ENCODE data around the gene PDAP1. TPM values are rescaled to one million over a fixed set of nuclear protein-coding genes. Genes with fewer than 3 reads are reported as not detected.

Gene PDAP1
- total RNA-seq, 1 experiment from 2014 or later = 87.2 TPM

DNA sequence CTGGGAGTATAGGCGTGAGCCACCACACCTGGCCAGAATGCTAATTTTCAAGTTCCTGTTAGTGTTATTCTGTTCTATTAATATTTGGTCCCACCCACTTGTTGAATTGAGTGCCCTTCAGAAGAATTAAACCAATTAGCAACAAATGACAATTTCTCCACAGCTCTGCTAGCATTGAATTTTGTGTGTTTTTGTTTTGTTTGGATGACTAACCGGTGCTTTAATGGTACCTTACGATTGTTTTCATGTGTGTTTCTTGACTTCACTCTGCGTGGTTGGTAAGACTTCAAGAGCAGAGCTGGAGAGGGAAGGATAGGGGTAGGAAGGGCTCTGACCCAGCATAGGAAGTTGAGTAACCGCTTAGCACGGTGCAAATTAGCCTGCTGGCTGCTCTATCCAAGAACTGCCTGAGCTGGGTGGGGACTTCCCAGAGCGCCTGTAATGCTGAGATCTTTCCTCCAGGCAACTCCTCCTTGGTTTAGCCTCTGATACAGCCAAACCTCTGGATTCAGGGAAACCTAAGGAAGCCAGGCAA, 29.3 kb downstream of the PDAP1 start:
- peaks cover 8% of the 10 kb centered on the region for H3K4me1 Mint-ChIP-seq (ENCODE audit: low read depth, unreplicated experiment)
- BruUV-seq (replicated peaks) = TSS peak; percentile 4
- intact Hi-C loops (cut with micrococcal nuclease; ENCODE audit: unreplicated experiment) = no loop called here
- H3K4me3 Mint-ChIP-seq (ENCODE audit: low read depth, unreplicated experiment) = no peak overlapping the region
- H3K27ac Mint-ChIP-seq (ENCODE audit: unreplicated experiment) = no peak overlapping the region
- H3K9me3 Mint-ChIP-seq (ENCODE audit: low read depth, unreplicated experiment) = no peaks in the 10 kb centered on the region
- TF ChIP-seq, protein P1, sequence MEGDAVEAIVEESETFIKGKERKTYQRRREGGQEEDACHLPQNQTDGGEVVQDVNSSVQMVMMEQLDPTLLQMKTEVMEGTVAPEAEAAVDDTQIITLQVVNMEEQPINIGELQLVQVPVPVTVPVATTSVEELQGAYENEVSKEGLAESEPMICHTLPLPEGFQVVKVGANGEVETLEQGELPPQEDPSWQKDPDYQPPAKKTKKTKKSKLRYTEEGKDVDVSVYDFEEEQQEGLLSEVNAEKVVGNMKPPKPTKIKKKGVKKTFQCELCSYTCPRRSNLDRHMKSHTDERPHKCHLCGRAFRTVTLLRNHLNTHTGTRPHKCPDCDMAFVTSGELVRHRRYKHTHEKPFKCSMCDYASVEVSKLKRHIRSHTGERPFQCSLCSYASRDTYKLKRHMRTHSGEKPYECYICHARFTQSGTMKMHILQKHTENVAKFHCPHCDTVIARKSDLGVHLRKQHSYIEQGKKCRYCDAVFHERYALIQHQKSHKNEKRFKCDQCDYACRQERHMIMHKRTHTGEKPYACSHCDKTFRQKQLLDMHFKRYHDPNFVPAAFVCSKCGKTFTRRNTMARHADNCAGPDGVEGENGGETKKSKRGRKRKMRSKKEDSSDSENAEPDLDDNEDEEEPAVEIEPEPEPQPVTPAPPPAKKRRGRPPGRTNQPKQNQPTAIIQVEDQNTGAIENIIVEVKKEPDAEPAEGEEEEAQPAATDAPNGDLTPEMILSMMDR (IDR thresholded peaks at IDR 0.05; ENCODE audit: unreplicated experiment) = no peak
- DNase-seq = no peak
- CTCF ChIA-PET = no interaction called here
- H3K27me3 Mint-ChIP-seq (ENCODE audit: unreplicated experiment) = no peaks in the 10 kb centered on the region
- peaks cover 59% of the 10 kb centered on the region for H3K36me3 Mint-ChIP-seq (ENCODE audit: insufficient read depth, unreplicated experiment)

DNA sequence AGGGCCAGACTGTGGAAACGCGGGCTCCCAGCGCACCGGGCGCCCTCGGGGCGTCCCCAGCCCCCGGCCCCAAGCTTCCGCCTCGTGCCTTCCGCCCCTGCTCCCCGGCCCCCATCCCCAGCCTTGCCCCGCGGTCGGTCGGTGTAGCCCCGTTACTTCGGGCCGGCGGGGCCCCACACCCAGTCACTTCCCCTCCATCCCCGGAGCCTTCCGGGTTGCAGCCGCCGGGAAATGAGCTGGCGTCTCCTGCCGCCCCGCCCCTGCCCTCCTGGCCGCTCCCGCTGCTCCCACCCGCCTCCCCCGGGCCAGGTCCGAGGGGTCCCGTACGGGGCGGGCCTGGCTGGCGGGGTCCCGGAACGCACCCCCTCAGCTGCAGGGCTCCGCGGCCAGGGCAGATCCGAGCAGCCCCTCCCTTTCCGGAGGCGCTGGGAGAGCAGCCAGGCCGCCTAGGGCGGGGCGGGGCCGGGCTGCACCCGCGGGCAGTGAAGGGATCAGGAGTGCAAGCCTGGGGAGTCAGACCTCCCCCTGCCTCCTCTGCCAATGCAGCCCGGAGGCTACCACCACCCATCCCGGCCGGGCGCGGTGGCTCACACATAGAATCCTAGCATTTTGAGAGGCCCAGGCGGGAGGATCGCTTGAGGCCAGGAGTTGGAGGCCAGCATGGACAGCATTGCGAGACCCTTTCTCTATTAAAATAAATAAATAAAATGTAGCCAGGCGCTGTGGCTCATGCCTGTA, 33.2 kb downstream of the PDAP1 start:
- peak; percentile 74 for DNase-seq
- Mint-ChIP-seq H3K27ac (ENCODE audit: unreplicated experiment) (no peak overlapping the region), H3K4me3 (ENCODE audit: low read depth, unreplicated experiment) (peak overlapping the region; percentile 58), H3K27me3 (ENCODE audit: unreplicated experiment) (no peaks in the 10 kb centered on the region), H3K4me1 (ENCODE audit: low read depth, unreplicated experiment) (peaks cover 11% of the 10 kb centered on the region), H3K36me3 (ENCODE audit: insufficient read depth, unreplicated experiment) (peaks cover 72% of the 10 kb centered on the region), H3K9me3 (ENCODE audit: low read depth, unreplicated experiment) (no peaks in the 10 kb centered on the region)
- CTCF ChIA-PET = interaction anchor here (0.7 kb wide), 2 partner anchors 125 to 821 kb away, joined by 3 to 4 read pairs; no protein-coding TSS in a partner anchor
- no TSS peak for BruUV-seq (replicated peaks)
- TF ChIP-seq, protein P1 (IDR thresholded peaks at IDR 0.05; ENCODE audit: unreplicated experiment) = no peak
- intact Hi-C loops (cut with micrococcal nuclease; ENCODE audit: unreplicated experiment) = no loop called here

DNA sequence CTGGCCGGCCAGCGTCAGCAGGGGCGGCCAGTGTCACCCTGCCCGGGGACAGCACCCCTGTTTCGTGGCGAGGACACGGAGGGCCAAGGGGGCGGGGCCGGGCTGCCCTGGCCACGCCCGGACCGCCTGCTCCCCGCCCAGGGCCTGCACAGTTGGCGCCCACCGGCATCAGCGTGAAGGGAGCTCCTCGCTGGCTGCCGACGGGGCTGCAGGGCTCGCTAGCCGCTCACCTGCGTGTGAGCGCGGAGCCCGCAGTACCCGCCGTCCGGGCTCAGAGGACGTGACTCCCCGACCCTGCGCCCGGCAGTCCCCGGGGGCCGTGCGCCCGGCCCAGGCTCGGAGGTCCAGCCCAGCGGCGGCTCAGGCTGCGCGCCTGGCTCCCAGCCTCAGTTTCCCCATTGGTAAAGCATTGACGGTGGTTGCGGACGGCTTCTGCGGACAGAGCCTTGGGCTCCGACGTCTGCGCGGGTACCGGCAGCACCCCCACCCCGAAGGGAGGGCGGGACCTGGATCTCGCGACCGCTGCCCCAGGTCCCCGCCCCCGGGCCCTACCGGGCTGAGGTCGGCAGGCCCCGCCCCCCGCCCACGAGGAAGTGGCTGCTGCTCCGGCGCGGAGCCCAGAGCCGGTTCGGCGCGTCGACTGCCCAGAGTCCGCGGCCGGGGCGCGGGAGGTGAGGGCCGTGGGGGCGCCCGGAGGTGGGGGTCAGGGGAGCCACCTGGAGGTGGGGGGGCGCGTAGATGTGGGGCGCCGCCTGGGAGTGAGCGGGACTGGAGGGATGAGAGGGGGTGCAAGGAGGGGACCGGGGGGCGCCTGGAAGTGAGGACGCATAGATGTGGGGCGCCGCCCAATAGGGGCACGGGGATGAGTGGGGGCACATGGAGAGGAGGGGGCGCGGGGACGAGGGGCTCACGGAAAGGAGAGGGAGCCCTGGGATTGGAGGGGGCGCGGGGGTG, 34.0 kb downstream of the PDAP1 start, which contains the start of gene ARPC1B:
Gene ARPC1B, plus strand, starts transcription at position 620 of the 954 bp plus-strand sequence. CDS start 10,985 bp downstream, outside the sequence.
- DNase-seq = peak; percentile 70
- peak within 1 kb of the TSS; percentile 58 for H3K4me3 Mint-ChIP-seq (ENCODE audit: low read depth, unreplicated experiment)
- TF ChIP-seq, protein P1 (IDR thresholded peaks at IDR 0.05; ENCODE audit: unreplicated experiment) = no peak
- CTCF ChIA-PET = no interaction called here
- no peaks in the 10 kb centered on the region for H3K27me3 Mint-ChIP-seq (ENCODE audit: unreplicated experiment)
- H3K4me1 Mint-ChIP-seq (ENCODE audit: low read depth, unreplicated experiment) = peaks cover 11% of the 10 kb centered on the region
- H3K36me3 Mint-ChIP-seq (ENCODE audit: insufficient read depth, unreplicated experiment) = peaks cover 69% of the 10 kb centered on the region
- no peak within 1 kb of the TSS for H3K27ac Mint-ChIP-seq (ENCODE audit: unreplicated experiment)
- BruUV-seq (replicated peaks) = no TSS peak
- no peaks in the 10 kb centered on the region for H3K9me3 Mint-ChIP-seq (ENCODE audit: low read depth, unreplicated experiment)
- intact Hi-C loops (cut with micrococcal nuclease; ENCODE audit: unreplicated experiment) = no loop called here

All from Calu3 (cell line).